GM23248 (cell line): ENCODE results near the gene OGFOD1.

Experiments used
- EZH2 ChIP-seq: fragments of 200-600 bp; sonication (generic); IDR thresholded peaks from 2 replicates; pipeline ENCODE4 v1.6.1; 2018; ENCODE audit warnings: antibody characterized with exemption, mild to moderate bottlenecking; ENCODE audit not compliant: insufficient read depth, poor library complexity, severe bottlenecking
- EZH2phosphoT487 ChIP-seq: fragments of 200-600 bp; sonication (generic); IDR thresholded peaks from 2 replicates; pipeline ENCODE4 v1.6.1; 2018; ENCODE audit warnings: antibody characterized with exemption, moderate library complexity, mild to moderate bottlenecking, low read depth; ENCODE audit not compliant: insufficient read depth

GRCh38 chr16:56462064-56462796 is 10.9 kb downstream of the OGFOD1 start:
- TF ChIP-seq EZH2, result no peak
- no peak for TF ChIP-seq EZH2phosphoT487
